ENCODE data around the gene ST8SIA6. TPM values are rescaled to one million over a fixed set of nuclear protein-coding genes. Genes with fewer than 3 reads are reported as not detected.

Gene ST8SIA6
- total RNA-seq, 1 donor from 2014 or later = 0.53 TPM

GRCh38 chr10:17290226-17290625, 164.2 kb downstream of the ST8SIA6 start:
- TF ChIP-seq CTCF (IDR thresholded peaks at IDR 0.05; ENCODE audit: insufficient read depth, low read length, severe bottlenecking) = peak; percentile 66
- Histone ChIP-seq H3K4me3 (ENCODE audit: low read depth, low read length) (no peak overlapping the region), H3K27me3 (ENCODE audit: control insufficient read depth, insufficient read depth, low read length) (peaks cover 2% of the 10 kb centered on the region), H3K36me3 (ENCODE audit: control insufficient read depth, insufficient read depth, low read length) (no peaks in the 10 kb centered on the region)
- FAIRE-seq = no peak
- peak; percentile 53 for DNase-seq (ENCODE audit: low read depth)

DNA sequence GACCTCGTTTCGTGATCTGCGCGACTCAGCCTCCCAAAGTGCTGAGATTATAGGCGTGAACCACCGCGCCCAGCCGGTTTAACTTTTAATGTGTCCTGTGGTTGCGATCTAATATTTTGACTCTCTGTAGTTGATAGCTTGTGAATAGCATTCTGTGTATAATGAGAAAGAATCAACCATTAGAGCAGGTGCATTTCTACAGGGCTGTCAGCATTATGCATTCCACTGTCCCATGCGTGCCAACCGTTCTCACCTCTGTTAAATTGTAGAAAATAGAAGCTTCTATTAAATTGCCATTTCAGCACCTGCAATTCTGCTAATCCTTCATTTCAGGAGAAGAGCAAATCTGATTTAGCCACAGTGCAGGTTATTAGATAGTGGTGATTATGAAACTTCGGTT, 164.6 kb downstream of the ST8SIA6 start:
- H3K4me3 ChIP-seq (ENCODE audit: low read depth, low read length) = no peak overlapping the region
- peaks cover 2% of the 10 kb centered on the region for H3K27me3 ChIP-seq (ENCODE audit: control insufficient read depth, insufficient read depth, low read length)
- FAIRE-seq = no peak
- TF ChIP-seq CTCF (IDR thresholded peaks at IDR 0.05; ENCODE audit: insufficient read depth, low read length, severe bottlenecking) = no peak
- H3K36me3 ChIP-seq (ENCODE audit: control insufficient read depth, insufficient read depth, low read length) = no peaks in the 10 kb centered on the region
- DNase-seq (ENCODE audit: low read depth) = no peak

DNA sequence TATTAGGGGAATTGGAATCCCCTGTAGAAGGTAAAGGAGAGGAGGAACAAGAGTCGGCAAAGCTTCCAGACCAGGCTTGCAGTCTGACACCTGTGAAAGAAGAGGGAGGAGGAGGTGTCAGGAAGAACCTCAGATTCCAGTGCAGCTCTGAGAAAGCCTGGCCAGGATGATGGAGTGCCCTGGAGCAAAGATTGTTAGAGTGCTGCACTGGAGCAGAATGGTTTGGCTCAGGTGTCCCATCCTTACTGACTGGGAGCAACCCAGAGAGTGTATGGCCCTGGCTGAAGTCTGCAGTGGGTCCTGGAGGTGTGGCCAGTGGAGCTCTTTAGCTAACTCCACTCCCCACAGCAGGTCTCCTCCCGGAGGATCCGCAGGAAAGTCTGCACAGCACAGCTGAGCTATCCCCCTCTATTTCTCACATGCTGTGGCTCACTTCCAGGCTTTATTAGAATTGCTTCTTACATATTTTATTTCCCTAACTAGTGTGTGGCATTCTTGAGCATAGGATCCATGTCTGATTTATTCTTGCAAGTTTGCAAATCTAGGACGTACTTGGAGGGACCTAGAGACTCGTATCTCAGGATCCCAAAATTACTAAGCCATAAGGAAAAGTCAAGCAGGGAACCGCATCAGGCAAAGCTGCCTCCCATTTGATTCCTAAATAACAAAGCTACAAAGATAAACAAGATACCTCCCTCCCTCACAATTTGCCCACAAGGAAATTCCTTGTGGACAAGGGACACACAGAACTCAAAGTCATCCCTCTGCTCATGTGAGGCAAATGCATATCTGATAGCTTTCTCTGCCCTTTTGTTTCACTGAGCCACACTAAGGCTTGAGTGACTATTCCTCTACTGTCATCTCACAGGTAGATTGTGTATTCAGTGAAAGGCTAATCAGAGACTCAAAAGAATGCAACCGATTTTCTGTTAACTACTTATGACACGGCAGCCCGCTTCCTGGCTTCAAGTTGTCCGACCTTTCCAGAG, 167.5 kb downstream of the ST8SIA6 start:
- Histone ChIP-seq H3K4me3 (ENCODE audit: low read depth, low read length) (no peak overlapping the region), H3K36me3 (ENCODE audit: control insufficient read depth, insufficient read depth, low read length) (no peaks in the 10 kb centered on the region), H3K27me3 (ENCODE audit: control insufficient read depth, insufficient read depth, low read length) (peaks cover 2% of the 10 kb centered on the region)
- no peak for TF ChIP-seq CTCF (IDR thresholded peaks at IDR 0.05; ENCODE audit: insufficient read depth, low read length, severe bottlenecking)
- FAIRE-seq (no peak), DNase-seq (ENCODE audit: low read depth) (no peak)

- Histone ChIP-seq H3K4me3 (ENCODE audit: low read depth, low read length) (no peak overlapping the region), H3K36me3 (ENCODE audit: control insufficient read depth, insufficient read depth, low read length) (no peaks in the 10 kb centered on the region), H3K27me3 (ENCODE audit: control insufficient read depth, insufficient read depth, low read length) (peaks cover 2% of the 10 kb centered on the region)
- DNase-seq (ENCODE audit: low read depth) (no peak), FAIRE-seq (no peak)
- no peak for TF ChIP-seq CTCF (IDR thresholded peaks at IDR 0.05; ENCODE audit: insufficient read depth, low read length, severe bottlenecking)
Observed at GRCh38 chr10:17282311-17282710, 172.1 kb downstream of the ST8SIA6 start.

DNA sequence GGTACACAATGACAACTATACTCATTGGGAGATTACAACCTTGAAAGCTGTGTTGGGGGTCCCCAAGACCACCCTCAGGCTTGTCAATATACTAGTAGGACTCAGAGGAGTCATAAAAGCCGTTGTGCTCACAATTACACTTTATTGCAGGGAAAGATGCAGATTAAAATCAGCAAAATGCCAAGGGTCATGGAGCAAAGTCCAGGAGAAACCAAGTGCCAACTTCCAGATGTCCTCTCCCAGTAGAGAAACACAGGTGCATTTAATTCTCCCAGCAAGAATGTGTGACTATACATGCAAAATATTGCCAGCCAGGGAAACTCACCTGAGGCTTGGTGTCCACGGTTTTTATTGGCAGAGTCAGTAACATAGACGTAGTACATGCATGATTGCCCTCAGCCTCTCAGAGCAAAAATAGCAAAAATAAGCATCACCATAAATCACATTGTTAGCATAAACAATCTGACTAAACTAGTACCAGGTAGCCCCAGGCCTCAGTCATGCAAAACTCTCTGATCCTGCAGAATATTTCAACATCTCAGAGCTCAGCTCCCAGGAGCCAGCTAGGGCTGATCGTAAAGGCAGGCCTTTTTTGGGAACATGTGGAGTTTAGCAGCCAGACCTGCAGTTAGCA, 175.7 kb downstream of the ST8SIA6 start:
- no peaks in the 10 kb centered on the region for H3K27me3 ChIP-seq (ENCODE audit: control insufficient read depth, insufficient read depth, low read length)
- no peaks in the 10 kb centered on the region for H3K36me3 ChIP-seq (ENCODE audit: control insufficient read depth, insufficient read depth, low read length)
- no peak overlapping the region for H3K4me3 ChIP-seq (ENCODE audit: low read depth, low read length)
- FAIRE-seq (peak; percentile 93), DNase-seq (ENCODE audit: low read depth) (no peak)
- no peak for TF ChIP-seq CTCF (IDR thresholded peaks at IDR 0.05; ENCODE audit: insufficient read depth, low read length, severe bottlenecking)

Measured in bronchial epithelial cell (primary cell).